Trophoblast cell (in vitro differentiated cells and primary cell): ENCODE measurements around the gene IGF1R.
A peak's percentile ranks its signal among the peaks of the same experiment; 100 is the strongest.

ENCODE experiments used
- DNase-seq, 2 donors: peaks; one replicate each; pipeline ENCODE4 v3.0.0-alpha.2; 2016
- H2AFZ ChIP-seq: 2 replicates; pipeline ENCODE4 v1.6.1; 2013; ENCODE audit warnings: low read length, moderate library complexity, mild to moderate bottlenecking; ENCODE audit not compliant: insufficient read depth, poor library complexity
- H2AK5ac ChIP-seq: 2 replicates; pipeline ENCODE4 v1.6.1; 2013; ENCODE audit warnings: mild to moderate bottlenecking, low read length
- H2BK120ac ChIP-seq: 2 replicates; pipeline ENCODE4 v1.6.1; 2013; ENCODE audit warnings: low read length, mild to moderate bottlenecking, moderate library complexity; ENCODE audit not compliant: insufficient read depth, poor library complexity
- H2BK12ac ChIP-seq: 2 replicates; pipeline ENCODE4 v1.6.1; 2013; ENCODE audit warnings: mild to moderate bottlenecking, low read length, moderate library complexity
- H2BK5ac ChIP-seq: 2 replicates; pipeline ENCODE4 v1.6.1; 2013; ENCODE audit warnings: low read length, low read depth, moderate library complexity, mild to moderate bottlenecking; ENCODE audit not compliant: poor library complexity
- H3K14ac ChIP-seq: 2 replicates; pipeline ENCODE4 v1.6.1; 2013; ENCODE audit warnings: mild to moderate bottlenecking, low read length
- H3K18ac ChIP-seq: 2 replicates; pipeline ENCODE4 v1.6.1; 2013; ENCODE audit warnings: mild to moderate bottlenecking, low read length
- H3K23ac ChIP-seq: 2 replicates; pipeline ENCODE4 v1.6.1; 2013; ENCODE audit warnings: low read length
- H3K27ac ChIP-seq: 2 replicates; pipeline ENCODE4 v1.5.1; 2013; ENCODE audit warnings: low read depth, mild to moderate bottlenecking, inconsistent platforms, low read length, moderate library complexity
- H3K27me3 ChIP-seq: 2 replicates; pipeline ENCODE4 v1.6.1; 2013; ENCODE audit warnings: inconsistent platforms, mild to moderate bottlenecking, low read length, moderate library complexity; ENCODE audit not compliant: insufficient read depth
- H3K36me3 ChIP-seq, 2 experiments: 1 replicate in 1 of 2; 2 replicates in 1 of 2; pipeline ENCODE4 v1.6.1; 2013; ENCODE audit warnings: low read length in 2 of 2, mild to moderate bottlenecking in 2 of 2, moderate library complexity in 1 of 2; ENCODE audit not compliant: insufficient read depth in 2 of 2, control insufficient read depth in 1 of 2
- H3K4ac ChIP-seq: 2 replicates; pipeline ENCODE4 v1.6.1; 2013; ENCODE audit warnings: low read depth, mild to moderate bottlenecking, low read length, moderate library complexity
- H3K4me1 ChIP-seq, 2 experiments: 1 replicate in 1 of 2; 2 replicates in 1 of 2; pipeline ENCODE4 v1.6.1; 2013; ENCODE audit warnings: low read length in 2 of 2, mild to moderate bottlenecking in 2 of 2, moderate library complexity in 1 of 2; ENCODE audit not compliant: insufficient read depth in 2 of 2, control insufficient read depth in 1 of 2
- H3K4me2 ChIP-seq: 2 replicates; pipeline ENCODE4 v1.6.1; 2013; ENCODE audit warnings: inconsistent platforms, mild to moderate bottlenecking, low read length, moderate library complexity
- H3K4me3 ChIP-seq: 2 replicates; pipeline ENCODE4 v1.5.1; 2013; ENCODE audit warnings: mild to moderate bottlenecking, low read depth, low read length, inconsistent platforms
- H3K79me1 ChIP-seq: one replicate; pipeline ENCODE4 v1.6.1; 2013; ENCODE audit warnings: low read length
- H3K79me2 ChIP-seq: 2 replicates; pipeline ENCODE4 v1.6.1; 2013; ENCODE audit warnings: low read length, mild to moderate bottlenecking; ENCODE audit not compliant: control insufficient read depth, insufficient read depth, poor library complexity
- H3K9ac ChIP-seq: 2 replicates; pipeline ENCODE4 v1.6.1; 2013; ENCODE audit warnings: mild to moderate bottlenecking, low read length
- H3K9me3 ChIP-seq: 2 replicates; pipeline ENCODE4 v1.6.1; 2013; ENCODE audit warnings: low read depth, mild to moderate bottlenecking, control low read depth, inconsistent platforms, low read length; ENCODE audit not compliant: insufficient read depth
- H4K12ac ChIP-seq: 2 replicates; pipeline ENCODE4 v1.6.1; 2013; ENCODE audit warnings: low read depth, mild to moderate bottlenecking, low read length, moderate library complexity
- H4K8ac ChIP-seq: 2 replicates; pipeline ENCODE4 v1.6.1; 2013; ENCODE audit warnings: low read depth, mild to moderate bottlenecking, low read length, moderate library complexity
- H4K91ac ChIP-seq: one replicate; pipeline ENCODE4 v1.6.1; 2013; ENCODE audit warnings: low read depth, mild to moderate bottlenecking, low read length, moderate library complexity
- WGBS: extraction: QIAGEN DNeasy Blood & Tissue Kit; methylation state at CpG from one replicate; pipeline ENCODE4 v1.1.7; 2013; ENCODE audit warnings: missing lambda C conversion rate; ENCODE audit not compliant: insufficient read length, insufficient coverage; ENCODE audit errors: extremely low coverage; 5-methylcytosine and 5-hydroxymethylcytosine counted together

The IGF1R gene

DNA sequence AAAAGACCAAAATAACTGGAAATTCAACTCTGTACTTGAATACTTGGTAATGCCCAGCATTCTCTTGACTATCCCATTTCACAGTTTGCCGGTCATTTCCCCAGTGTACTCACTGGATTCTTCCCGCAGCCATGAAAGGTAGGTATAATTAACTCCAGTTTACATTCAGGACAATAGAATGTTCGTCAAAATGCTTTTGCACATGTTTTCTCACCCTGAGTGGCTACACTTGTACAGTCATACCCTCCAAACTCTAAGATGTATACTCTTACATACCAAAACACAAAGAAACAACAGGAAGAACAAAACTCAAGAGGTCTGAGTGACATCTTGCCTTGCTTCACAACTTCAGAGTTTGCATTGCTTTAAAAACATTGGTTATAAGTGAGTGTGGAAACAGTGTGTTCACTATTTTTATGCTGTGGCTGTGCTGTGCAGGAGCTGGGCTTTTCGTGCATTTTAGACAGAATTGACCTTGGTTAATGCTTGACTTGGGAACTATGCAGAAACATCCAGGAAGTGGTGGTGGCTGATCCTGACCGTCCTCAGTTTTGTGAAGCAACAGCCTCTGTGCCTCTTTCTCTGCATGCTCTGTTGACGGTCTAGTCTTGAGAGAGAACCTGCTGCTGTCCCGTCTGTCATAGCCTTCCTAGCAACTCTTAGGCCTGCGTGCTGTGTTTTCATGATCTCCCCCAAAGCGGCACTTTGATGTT lies 90.5 kb downstream of the IGF1R start:
- Histone ChIP-seq H3K36me3 (peaks cover 0 to 2% of the 10 kb centered on the region in 2 experiments), H2BK120ac (no peak overlapping the region), H2AK5ac (no peak overlapping the region), H2BK5ac (no peak overlapping the region), H4K8ac (no peak overlapping the region), H3K4me2 (no peak overlapping the region), H3K4ac (peak overlapping the region; percentile 65), H3K79me2 (peaks cover 14% of the 10 kb centered on the region), H3K79me1 (peaks cover 6% of the 10 kb centered on the region), H4K12ac (no peak overlapping the region), H3K27me3 (no peaks in the 10 kb centered on the region), H3K9me3 (no peaks in the 10 kb centered on the region), H3K23ac (no peak overlapping the region), H3K27ac (no peak overlapping the region), H2AFZ (no peak overlapping the region), H2BK12ac (no peak overlapping the region), H3K18ac (no peak overlapping the region), H3K4me1 (peaks cover 17 to 23% of the 10 kb centered on the region in 2 experiments), H4K91ac (no peak overlapping the region), H3K14ac (no peak overlapping the region), H3K4me3 (no peak overlapping the region), H3K9ac (no peak overlapping the region)
- DNase-seq = peak; percentile 74 to 86
- WGBS = no CpG with 5 or more reads among the region's 9 CpGs

DNA sequence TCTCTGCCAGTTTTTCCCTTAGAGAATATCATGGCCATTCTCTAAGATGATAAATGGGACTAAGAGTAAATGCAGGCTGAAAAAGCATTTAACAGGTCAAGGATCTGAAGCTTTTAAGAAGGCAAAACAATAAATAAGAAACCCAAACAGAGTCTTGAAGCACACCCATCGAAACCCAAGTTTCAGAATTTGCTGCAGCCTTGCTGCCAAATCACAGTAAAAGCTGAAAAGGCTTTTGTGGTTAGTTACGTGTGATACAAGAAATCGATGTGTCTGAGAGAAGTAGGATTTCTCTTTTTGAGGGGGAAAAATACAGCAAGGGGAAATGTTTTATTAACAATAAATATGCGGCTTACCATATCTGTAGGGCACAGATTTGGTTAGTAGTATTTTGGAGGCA lies 92.0 kb downstream of the IGF1R start:
- no peak overlapping the region for H4K91ac ChIP-seq
- DNase-seq = no peak
- no peak overlapping the region for H3K27ac ChIP-seq
- no peaks in the 10 kb centered on the region for H3K9me3 ChIP-seq
- no peak overlapping the region for H3K18ac ChIP-seq
- peak overlapping the region; percentile 66 for H3K4ac ChIP-seq
- WGBS = no CpG with 5 or more reads among the region's 4 CpGs
- H3K79me1 ChIP-seq = peaks cover 3% of the 10 kb centered on the region
- H3K4me1 ChIP-seq = peaks cover 21 to 27% of the 10 kb centered on the region in 2 experiments
- no peak overlapping the region for H4K12ac ChIP-seq
- H3K9ac ChIP-seq = no peak overlapping the region
- no peak overlapping the region for H3K14ac ChIP-seq
- no peaks in the 10 kb centered on the region for H3K27me3 ChIP-seq
- H2AFZ ChIP-seq = no peak overlapping the region
- peaks cover 18% of the 10 kb centered on the region for H3K79me2 ChIP-seq
- no peak overlapping the region for H3K23ac ChIP-seq
- no peak overlapping the region for H2BK12ac ChIP-seq
- H2AK5ac ChIP-seq = no peak overlapping the region
- H2BK5ac ChIP-seq = no peak overlapping the region
- peaks cover 0 to under 1% of the 10 kb centered on the region in 2 experiments for H3K36me3 ChIP-seq
- H2BK120ac ChIP-seq = no peak overlapping the region
- H4K8ac ChIP-seq = no peak overlapping the region
- no peak overlapping the region for H3K4me2 ChIP-seq
- no peak overlapping the region for H3K4me3 ChIP-seq

DNA sequence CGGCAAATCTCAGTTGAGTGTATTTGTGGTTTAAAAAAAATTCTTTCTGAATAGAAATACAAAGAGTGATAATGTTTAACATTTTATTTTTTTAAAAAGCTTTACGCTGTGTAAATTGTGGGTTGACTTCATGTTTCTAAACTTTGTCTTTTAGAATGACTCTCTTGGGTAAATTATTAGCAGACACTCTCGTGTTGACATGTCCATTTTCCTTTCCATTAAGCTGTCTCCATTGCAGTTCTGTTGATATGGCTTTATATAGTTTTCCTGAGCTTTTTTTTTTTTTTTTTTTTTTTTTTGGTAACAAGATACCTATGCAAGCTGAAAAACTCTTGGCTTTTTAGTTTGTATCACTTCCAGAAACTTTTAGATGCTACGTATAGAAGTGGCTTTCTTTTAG lies 92.6 kb downstream of the IGF1R start:
- Histone ChIP-seq H3K14ac (no peak overlapping the region), H2BK12ac (no peak overlapping the region), H3K23ac (no peak overlapping the region), H3K36me3 (no peaks in the 10 kb centered on the region), H3K4ac (no peak overlapping the region), H4K8ac (no peak overlapping the region), H3K4me3 (no peak overlapping the region), H3K4me1 (peaks cover 21 to 28% of the 10 kb centered on the region in 2 experiments), H3K79me1 (peaks cover 3% of the 10 kb centered on the region), H2BK5ac (no peak overlapping the region), H3K9me3 (no peaks in the 10 kb centered on the region), H4K91ac (no peak overlapping the region), H3K79me2 (peaks cover 18% of the 10 kb centered on the region), H2AFZ (no peak overlapping the region), H2AK5ac (no peak overlapping the region), H2BK120ac (no peak overlapping the region), H3K9ac (no peak overlapping the region), H3K4me2 (no peak overlapping the region), H3K18ac (no peak overlapping the region), H3K27me3 (no peaks in the 10 kb centered on the region), H3K27ac (no peak overlapping the region), H4K12ac (no peak overlapping the region)
- no peak for DNase-seq
- no CpG with 5 or more reads among the region's 4 CpGs for WGBS

DNA sequence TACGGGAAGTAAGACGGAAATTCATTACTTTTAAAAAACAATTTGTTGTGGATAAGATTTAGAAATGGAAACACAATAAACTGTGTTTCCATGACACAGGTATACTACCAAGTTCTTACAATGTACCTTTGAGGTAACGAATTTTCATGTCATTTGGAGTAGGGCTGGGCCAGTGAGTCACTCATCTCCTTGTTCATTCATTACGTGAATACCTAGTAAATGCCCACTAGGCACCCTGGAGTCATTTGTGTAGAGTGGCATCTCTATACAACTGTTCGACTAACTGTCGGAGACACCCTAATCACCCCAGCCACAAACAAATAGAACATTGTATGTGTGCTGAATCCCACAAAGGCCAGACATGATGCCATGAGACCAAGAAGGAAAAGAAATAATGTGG lies 94.8 kb downstream of the IGF1R start:
- Histone ChIP-seq H3K14ac (no peak overlapping the region), H3K23ac (no peak overlapping the region), H3K27ac (no peak overlapping the region), H2AFZ (no peak overlapping the region), H3K36me3 (no peaks in the 10 kb centered on the region), H3K9ac (no peak overlapping the region), H2BK5ac (no peak overlapping the region), H3K4ac (peak overlapping the region; percentile 61), H4K91ac (no peak overlapping the region), H3K4me3 (no peak overlapping the region), H3K9me3 (no peaks in the 10 kb centered on the region), H2BK12ac (no peak overlapping the region), H3K4me2 (no peak overlapping the region), H3K27me3 (no peaks in the 10 kb centered on the region), H3K79me1 (peaks cover 2% of the 10 kb centered on the region), H2AK5ac (no peak overlapping the region), H3K4me1 (peaks cover 17 to 23% of the 10 kb centered on the region in 2 experiments), H4K8ac (no peak overlapping the region), H4K12ac (no peak overlapping the region), H3K79me2 (peaks cover 17% of the 10 kb centered on the region), H3K18ac (no peak overlapping the region), H2BK120ac (no peak overlapping the region)
- no CpG with 5 or more reads among the region's 6 CpGs for WGBS
- no peak for DNase-seq
